Fibroblast of the aortic adventitia (primary cell): ENCODE data around the gene PCDH9. TPM values are rescaled to one million over a fixed set of nuclear protein-coding genes. Genes with fewer than 3 reads are reported as not detected.

Experiments used
- DNase-seq: peaks from one replicate; pipeline ENCODE4 v3.0.0-alpha.2; 2010; ENCODE audit warnings: low read depth
- H3K4me3 ChIP-seq: 2 replicates; pipeline ENCODE4 v1.5.1; 2011; ENCODE audit warnings: low read depth, mild to moderate bottlenecking, control low read depth, low read length, moderate library complexity
- total RNA-seq: library from RNA; depleted of rRNA; stranded (reverse); fragments of >200 nt; gene quantifications from 2 replicates; pipeline ENCODE4 v1.2.3, GENCODE V29; 2012; ENCODE audit warnings: low replicate concordance
- TF ChIP-seq, protein P1 (sequence below): IDR thresholded peaks from 2 replicates; pipeline ENCODE4 v1.5.1; 2011; ENCODE audit warnings: mild to moderate bottlenecking, low read length, control low read depth, inconsistent platforms; ENCODE audit not compliant: insufficient read depth

Gene PCDH9
- total RNA-seq, 1 donor = 19.0 TPM

DNA sequence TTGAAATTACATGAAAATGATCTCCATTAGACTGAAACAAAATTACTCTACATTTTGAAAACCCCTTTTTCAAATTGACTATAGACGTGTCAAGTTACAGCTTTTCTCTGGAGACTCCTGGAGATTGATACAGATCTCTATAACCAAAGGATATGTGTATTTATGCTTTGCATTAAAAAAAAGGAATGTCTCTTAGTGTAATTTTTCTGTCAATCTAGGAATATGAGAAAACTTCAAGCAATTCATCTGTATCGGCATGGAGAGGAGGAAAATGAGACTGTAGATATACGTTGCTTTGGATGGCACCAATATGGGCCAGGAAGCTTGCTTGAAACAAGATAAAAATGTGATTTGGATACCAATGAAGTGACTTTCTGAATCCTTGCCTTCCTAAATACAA is 286.6 kb downstream of the PCDH9 start:
- TF ChIP-seq, protein P1, sequence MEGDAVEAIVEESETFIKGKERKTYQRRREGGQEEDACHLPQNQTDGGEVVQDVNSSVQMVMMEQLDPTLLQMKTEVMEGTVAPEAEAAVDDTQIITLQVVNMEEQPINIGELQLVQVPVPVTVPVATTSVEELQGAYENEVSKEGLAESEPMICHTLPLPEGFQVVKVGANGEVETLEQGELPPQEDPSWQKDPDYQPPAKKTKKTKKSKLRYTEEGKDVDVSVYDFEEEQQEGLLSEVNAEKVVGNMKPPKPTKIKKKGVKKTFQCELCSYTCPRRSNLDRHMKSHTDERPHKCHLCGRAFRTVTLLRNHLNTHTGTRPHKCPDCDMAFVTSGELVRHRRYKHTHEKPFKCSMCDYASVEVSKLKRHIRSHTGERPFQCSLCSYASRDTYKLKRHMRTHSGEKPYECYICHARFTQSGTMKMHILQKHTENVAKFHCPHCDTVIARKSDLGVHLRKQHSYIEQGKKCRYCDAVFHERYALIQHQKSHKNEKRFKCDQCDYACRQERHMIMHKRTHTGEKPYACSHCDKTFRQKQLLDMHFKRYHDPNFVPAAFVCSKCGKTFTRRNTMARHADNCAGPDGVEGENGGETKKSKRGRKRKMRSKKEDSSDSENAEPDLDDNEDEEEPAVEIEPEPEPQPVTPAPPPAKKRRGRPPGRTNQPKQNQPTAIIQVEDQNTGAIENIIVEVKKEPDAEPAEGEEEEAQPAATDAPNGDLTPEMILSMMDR = no peak
- DNase-seq = no peak

DNA sequence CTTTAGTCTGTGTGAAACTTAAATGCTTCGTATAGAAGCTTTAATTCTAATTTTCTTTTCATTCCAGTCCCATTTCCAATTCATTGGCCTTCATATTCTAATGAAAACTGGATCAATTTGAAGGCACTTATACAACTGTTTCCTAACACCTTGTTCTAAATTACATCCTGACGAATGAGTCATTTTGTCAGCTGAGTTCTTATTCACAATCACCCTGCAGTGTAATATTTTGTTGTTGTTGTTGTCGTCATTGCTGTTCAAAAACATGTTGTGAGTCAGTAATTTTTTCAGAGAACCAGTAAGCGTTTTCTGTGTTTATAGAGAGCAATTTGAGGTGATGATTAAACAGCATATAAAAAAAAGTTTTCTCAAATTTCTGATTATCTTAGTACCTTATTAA is 290.0 kb downstream of the PCDH9 start:
- DNase-seq = no peak
- H3K4me3 ChIP-seq = no peak overlapping the region
- TF ChIP-seq, protein P1 = no peak

More for the DNA sequence above, 286.6 kb downstream of the PCDH9 start:
- H3K4me3 ChIP-seq = no peak overlapping the region

DNA sequence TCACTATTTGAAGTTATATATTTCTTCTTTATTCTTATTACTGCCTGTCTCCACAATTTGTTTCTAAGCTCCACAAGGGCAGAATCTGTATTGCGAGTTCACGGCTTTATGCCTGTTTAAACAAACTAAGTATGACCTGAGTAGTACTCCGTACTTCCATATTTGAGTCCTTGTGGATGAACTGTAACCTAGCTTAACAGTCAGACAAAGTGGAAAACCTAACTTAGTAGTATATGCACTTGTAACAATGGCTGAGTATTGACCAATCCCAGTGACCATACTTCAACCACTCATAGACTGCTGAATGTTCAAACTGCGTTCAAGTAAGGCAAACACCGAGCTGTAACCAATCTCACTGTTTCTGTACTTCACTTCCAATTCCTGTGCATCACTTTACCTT is 292.7 kb downstream of the PCDH9 start:
- TF ChIP-seq, protein P1 = no peak
- no peak overlapping the region for H3K4me3 ChIP-seq
- DNase-seq = no peak

- peak; percentile 48 for DNase-seq
- H3K4me3 ChIP-seq = no peak overlapping the region
- TF ChIP-seq, protein P1 = no peak
Measured at GRCh38 chr13:66933994-66934393, 296.1 kb downstream of the PCDH9 start.

- DNase-seq = no peak
- H3K4me3 ChIP-seq = no peak overlapping the region
- TF ChIP-seq, protein P1 = no peak
Measured at GRCh38 chr13:66933527-66933926, 296.6 kb downstream of the PCDH9 start.

- DNase-seq = no peak
- H3K4me3 ChIP-seq = no peak overlapping the region
- TF ChIP-seq, protein P1 = no peak
Measured at GRCh38 chr13:66927562-66927961, 302.6 kb downstream of the PCDH9 start.

DNA sequence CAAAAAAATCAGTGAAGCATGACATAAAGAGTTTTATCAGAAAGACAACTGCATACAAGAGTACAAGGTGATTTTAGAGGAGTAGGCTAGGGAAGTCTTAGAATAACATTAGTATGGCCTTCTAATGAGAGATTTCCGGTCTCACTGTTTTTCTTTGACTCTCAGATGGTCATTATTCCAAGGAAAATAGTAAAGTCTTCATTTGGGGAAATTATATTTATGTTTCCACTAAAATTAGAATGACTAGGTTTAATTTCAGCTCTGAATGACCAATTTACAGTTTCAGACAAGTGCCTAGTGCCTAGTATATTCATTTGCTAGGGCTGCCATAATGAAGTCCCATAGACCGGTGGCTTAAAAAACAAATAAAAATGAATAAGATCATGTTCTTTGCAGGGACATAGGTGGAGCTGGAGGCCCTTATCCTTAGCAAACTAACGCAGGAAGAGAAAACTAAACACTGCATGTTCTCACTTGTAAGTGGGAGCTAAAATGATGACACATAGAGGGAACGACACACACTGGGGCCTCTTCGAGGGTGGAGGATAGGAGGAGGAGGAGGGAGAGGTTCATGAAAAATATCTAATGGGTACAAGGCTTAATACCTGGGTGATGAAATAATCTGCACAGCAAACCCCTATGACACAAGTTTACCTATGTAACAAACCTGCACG is 303.1 kb downstream of the PCDH9 start:
- no peak overlapping the region for H3K4me3 ChIP-seq
- TF ChIP-seq, protein P1 = no peak
- DNase-seq = no peak
